HepG2 (cell line): ENCODE measurements around the gene TRAP1. TPM values are rescaled to one million over a fixed set of nuclear protein-coding genes. Genes with fewer than 3 reads are reported as not detected.
A peak's percentile ranks its signal among the peaks of the same experiment; 100 is the strongest.

Experiments
- FOXK2 ChIP-seq: fragments of 450-650 bp; IDR thresholded peaks from 2 replicates; pipeline ENCODE4 v1.6.1; 2016
- HOXA9 ChIP-seq: sonication (generic); formaldehyde crosslinking; IDR thresholded peaks from 2 replicates; pipeline ENCODE4 v1.8.1; 2022; ENCODE audit warnings: missing genetic modification reagents, mild to moderate bottlenecking, moderate library complexity, borderline replicate concordance
- IRF1 ChIP-seq: sonication (generic); formaldehyde crosslinking; IDR thresholded peaks from 2 replicates; pipeline ENCODE4 v1.4.0; 2020; ENCODE audit warnings: low read depth, mild to moderate bottlenecking, missing genetic modification reagents
- MAFF ChIP-seq: IDR thresholded peaks from 2 replicates; pipeline ENCODE4 v1.6.1; 2011; ENCODE audit warnings: low read depth, low read length, improper control_type of control experiment
- MEIS1 ChIP-seq: sonication (generic); formaldehyde crosslinking; IDR thresholded peaks from 2 replicates; pipeline ENCODE4 v1.9.0; 2021; ENCODE audit warnings: mild to moderate bottlenecking, missing genetic modification reagents, moderate library complexity, borderline replicate concordance
- MYC ChIP-seq: sonication (generic); formaldehyde crosslinking; IDR thresholded peaks from 2 replicates; pipeline ENCODE4 v1.9.0; 2021; ENCODE audit warnings: missing genetic modification reagents, borderline replicate concordance
- PBX2 ChIP-seq: IDR thresholded peaks from 2 replicates; pipeline ENCODE4 v1.6.1; 2016; ENCODE audit warnings: control low read depth
- XBP1 ChIP-seq: sonication (generic); formaldehyde crosslinking; IDR thresholded peaks from 2 replicates; pipeline ENCODE4 v1.5.0; 2020; ENCODE audit warnings: missing genetic modification reagents
- ZFAT ChIP-seq: sonication (generic); formaldehyde crosslinking; conservative IDR thresholded peaks from 2 replicates; pipeline ENCODE4 v1.8.1; 2023; ENCODE audit warnings: missing genetic modification reagents, inconsistent platforms
- ZFP36L1 ChIP-seq: sonication (generic); formaldehyde crosslinking; IDR thresholded peaks from 2 replicates; pipeline ENCODE4 v1.8.0; 2022; ENCODE audit warnings: mild to moderate bottlenecking, missing genetic modification reagents, moderate library complexity
- ZKSCAN8 ChIP-seq: IDR thresholded peaks from 2 replicates; pipeline ENCODE4 v1.6.1; 2016; ENCODE audit warnings: borderline replicate concordance, missing genetic modification reagents, missing compliant biosample characterization
- ZNF737 ChIP-seq: sonication (generic); formaldehyde crosslinking; IDR thresholded peaks from 2 replicates; pipeline ENCODE4 v1.5.0; 2020; ENCODE audit warnings: missing genetic modification reagents, mild to moderate bottlenecking, borderline replicate concordance
- ZNF772 ChIP-seq: sonication (generic); formaldehyde crosslinking; IDR thresholded peaks from 2 replicates; pipeline ENCODE4 v1.5.0; 2020; ENCODE audit warnings: mild to moderate bottlenecking, missing genetic modification reagents
- ZNF879 ChIP-seq: sonication (generic); formaldehyde crosslinking; IDR thresholded peaks from 2 replicates; pipeline ENCODE4 v1.8.1; 2023; ENCODE audit warnings: missing genetic modification reagents
- polyA plus RNA-seq, 8 experiments: library from polyadenylated mRNA; depleted of rRNA in 3 of 8; stranded (reverse) in 7 of 8; unstranded in 1 of 8; fragments of >200 nt; fragmentation: Illumina TruSeq in 4 of 8; extraction: Trizol in 4 of 8; gene quantifications; 2 replicates each; pipeline versions ENCODE4 v1.2.1 to v1.2.3, GENCODE V29; 2011 to 2016; ENCODE audit warnings: low read depth in 4 of 8, missing spikeins in 1 of 8, mixed read lengths in 1 of 8; ENCODE audit not compliant: insufficient read depth in 1 of 8
- total RNA-seq, 5 experiments: library from RNA; depleted of rRNA; stranded (reverse); fragments of >200 nt; fragmentation: Illumina TruSeq; extraction: Trizol; gene quantifications; 2 replicates each; pipeline ENCODE4 v1.2.3, GENCODE V29; 2016; ENCODE audit warnings: low read depth in 1 of 5
- TF ChIP-seq, protein P1 (sequence below): sonication (generic); formaldehyde crosslinking; IDR thresholded peaks from 2 replicates; pipeline ENCODE4 v1.4.0; 2020; ENCODE audit warnings: missing genetic modification reagents
- TF ChIP-seq, protein P2 (sequence below): sonication (generic); formaldehyde crosslinking; IDR thresholded peaks from 2 replicates; pipeline ENCODE4 v1.4.0; 2020; ENCODE audit warnings: low read depth, mild to moderate bottlenecking, missing genetic modification reagents
- TF ChIP-seq, protein P3 (sequence below): sonication (generic); formaldehyde crosslinking; conservative IDR thresholded peaks from 2 replicates; pipeline ENCODE4 v1.8.0; 2022; ENCODE audit warnings: low read depth, missing genetic modification reagents
- TF ChIP-seq, protein P4 (sequence below): sonication (generic); formaldehyde crosslinking; IDR thresholded peaks from 2 replicates; pipeline ENCODE4 v1.4.0; 2020; ENCODE audit warnings: missing genetic modification reagents
- TF ChIP-seq, protein P5 (sequence below): IDR thresholded peaks from 2 replicates; pipeline ENCODE4 v1.6.1; 2016; ENCODE audit warnings: low read depth

The TRAP1 gene
- total and polyA plus RNA-seq, 2 of the 13 experiments (the other 11 are each of a cell fraction or from before 2014, with no cell fraction given), result 127 to 240 TPM

DNA sequence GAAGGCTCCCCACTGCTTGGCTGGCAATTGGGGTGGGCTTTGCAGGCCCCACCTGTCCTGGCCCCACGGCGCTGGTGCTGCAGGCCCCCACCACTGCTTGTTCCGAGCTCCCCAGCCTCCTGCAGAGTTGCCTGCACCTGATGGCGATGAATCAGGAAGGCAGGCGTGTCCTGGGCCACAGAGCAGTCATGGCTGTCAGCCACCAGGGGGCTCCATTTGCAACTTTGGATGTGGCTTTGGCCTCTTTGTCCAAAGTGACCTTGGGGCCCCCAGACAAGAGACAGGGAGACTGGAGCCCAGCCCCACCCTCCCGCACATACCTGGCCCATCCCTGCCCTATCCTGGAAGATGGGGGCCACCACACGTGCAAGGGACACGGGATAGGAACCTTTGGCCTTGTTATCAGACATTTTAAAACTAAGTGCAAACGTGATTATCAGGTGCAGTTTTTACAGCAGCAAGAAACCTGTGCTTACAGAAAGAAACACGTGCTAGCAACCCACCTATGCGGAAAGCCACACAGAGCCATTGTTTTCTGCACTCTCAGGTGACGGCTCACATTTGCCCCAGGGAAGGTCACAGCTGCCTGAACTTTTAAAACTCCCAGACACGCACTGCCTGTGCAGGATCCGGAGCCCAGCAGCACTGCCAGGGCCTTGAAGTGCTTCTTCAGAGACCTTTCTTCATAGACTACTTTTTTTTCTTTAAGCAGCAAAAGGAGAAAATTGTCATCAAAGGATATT is 62.9 kb downstream of the TRAP1 start, which contains the start of gene DNASE1 (continued):
- TF ChIP-seq, protein P1, sequence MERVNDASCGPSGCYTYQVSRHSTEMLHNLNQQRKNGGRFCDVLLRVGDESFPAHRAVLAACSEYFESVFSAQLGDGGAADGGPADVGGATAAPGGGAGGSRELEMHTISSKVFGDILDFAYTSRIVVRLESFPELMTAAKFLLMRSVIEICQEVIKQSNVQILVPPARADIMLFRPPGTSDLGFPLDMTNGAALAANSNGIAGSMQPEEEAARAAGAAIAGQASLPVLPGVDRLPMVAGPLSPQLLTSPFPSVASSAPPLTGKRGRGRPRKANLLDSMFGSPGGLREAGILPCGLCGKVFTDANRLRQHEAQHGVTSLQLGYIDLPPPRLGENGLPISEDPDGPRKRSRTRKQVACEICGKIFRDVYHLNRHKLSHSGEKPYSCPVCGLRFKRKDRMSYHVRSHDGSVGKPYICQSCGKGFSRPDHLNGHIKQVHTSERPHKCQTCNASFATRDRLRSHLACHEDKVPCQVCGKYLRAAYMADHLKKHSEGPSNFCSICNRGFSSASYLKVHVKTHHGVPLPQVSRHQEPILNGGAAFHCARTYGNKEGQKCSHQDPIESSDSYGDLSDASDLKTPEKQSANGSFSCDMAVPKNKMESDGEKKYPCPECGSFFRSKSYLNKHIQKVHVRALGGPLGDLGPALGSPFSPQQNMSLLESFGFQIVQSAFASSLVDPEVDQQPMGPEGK (CRISPR knock-in tag), result peak; percentile 92
- TF ChIP-seq, protein P2, sequence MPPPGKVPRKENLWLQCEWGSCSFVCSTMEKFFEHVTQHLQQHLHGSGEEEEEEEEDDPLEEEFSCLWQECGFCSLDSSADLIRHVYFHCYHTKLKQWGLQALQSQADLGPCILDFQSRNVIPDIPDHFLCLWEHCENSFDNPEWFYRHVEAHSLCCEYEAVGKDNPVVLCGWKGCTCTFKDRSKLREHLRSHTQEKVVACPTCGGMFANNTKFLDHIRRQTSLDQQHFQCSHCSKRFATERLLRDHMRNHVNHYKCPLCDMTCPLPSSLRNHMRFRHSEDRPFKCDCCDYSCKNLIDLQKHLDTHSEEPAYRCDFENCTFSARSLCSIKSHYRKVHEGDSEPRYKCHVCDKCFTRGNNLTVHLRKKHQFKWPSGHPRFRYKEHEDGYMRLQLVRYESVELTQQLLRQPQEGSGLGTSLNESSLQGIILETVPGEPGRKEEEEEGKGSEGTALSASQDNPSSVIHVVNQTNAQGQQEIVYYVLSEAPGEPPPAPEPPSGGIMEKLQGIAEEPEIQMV, result no peak
- TF ChIP-seq MAFF (no peak), MYC (CRISPR knock-in tag) (peak; percentile 71; the same call in 1 of the 2 replicates), IRF1 (no peak), ZNF879 (CRISPR knock-in tag) (no peak), ZNF772 (CRISPR knock-in tag) (0 out of 2 replicates have a peak, but pooled peaks have one; percentile 31), ZFAT (no peak), ZFP36L1 (0 out of 2 replicates have a peak, but pooled peaks have one; percentile 26), FOXK2 (no peak), HOXA9 (CRISPR knock-in tag) (no peak), XBP1 (CRISPR knock-in tag) (no peak), ZKSCAN8 (no peak), MEIS1 (no peak), ZNF737 (CRISPR knock-in tag) (no peak), PBX2 (CRISPR knock-in tag) (0 out of 2 replicates have a peak, but pooled peaks have one; percentile 23)
- TF ChIP-seq, protein P3, sequence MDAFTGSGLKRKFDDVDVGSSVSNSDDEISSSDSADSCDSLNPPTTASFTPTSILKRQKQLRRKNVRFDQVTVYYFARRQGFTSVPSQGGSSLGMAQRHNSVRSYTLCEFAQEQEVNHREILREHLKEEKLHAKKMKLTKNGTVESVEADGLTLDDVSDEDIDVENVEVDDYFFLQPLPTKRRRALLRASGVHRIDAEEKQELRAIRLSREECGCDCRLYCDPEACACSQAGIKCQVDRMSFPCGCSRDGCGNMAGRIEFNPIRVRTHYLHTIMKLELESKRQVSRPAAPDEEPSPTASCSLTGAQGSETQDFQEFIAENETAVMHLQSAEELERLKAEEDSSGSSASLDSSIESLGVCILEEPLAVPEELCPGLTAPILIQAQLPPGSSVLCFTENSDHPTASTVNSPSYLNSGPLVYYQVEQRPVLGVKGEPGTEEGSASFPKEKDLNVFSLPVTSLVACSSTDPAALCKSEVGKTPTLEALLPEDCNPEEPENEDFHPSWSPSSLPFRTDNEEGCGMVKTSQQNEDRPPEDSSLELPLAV, result no peak
- TF ChIP-seq, protein P4, sequence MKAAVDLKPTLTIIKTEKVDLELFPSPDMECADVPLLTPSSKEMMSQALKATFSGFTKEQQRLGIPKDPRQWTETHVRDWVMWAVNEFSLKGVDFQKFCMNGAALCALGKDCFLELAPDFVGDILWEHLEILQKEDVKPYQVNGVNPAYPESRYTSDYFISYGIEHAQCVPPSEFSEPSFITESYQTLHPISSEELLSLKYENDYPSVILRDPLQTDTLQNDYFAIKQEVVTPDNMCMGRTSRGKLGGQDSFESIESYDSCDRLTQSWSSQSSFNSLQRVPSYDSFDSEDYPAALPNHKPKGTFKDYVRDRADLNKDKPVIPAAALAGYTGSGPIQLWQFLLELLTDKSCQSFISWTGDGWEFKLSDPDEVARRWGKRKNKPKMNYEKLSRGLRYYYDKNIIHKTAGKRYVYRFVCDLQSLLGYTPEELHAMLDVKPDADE (CRISPR knock-in tag), result no peak
- TF ChIP-seq, protein P5, sequence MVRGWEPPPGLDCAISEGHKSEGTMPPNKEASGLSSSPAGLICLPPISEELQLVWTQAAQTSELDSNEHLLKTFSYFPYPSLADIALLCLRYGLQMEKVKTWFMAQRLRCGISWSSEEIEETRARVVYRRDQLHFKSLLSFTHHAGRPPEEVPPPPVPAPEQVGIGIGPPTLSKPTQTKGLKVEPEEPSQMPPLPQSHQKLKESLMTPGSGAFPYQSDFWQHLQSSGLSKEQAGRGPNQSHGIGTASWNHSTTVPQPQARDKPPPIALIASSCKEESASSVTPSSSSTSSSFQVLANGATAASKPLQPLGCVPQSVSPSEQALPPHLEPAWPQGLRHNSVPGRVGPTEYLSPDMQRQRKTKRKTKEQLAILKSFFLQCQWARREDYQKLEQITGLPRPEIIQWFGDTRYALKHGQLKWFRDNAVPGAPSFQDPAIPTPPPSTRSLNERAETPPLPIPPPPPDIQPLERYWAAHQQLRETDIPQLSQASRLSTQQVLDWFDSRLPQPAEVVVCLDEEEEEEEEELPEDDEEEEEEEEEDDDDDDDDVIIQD, result no peak
